Kidney epithelial cell (primary cell): Measurements from ENCODE around the gene RIOK2. TPM values are rescaled to one million over a fixed set of nuclear protein-coding genes. Genes with fewer than 3 reads are reported as not detected.

Source experiments
- DNase-seq: peaks from one replicate; pipeline ENCODE4 v3.0.0-alpha.2; 2010; ENCODE audit warnings: low read depth
- H3K27me3 ChIP-seq: 2 replicates; pipeline ENCODE4 v1.6.0; 2011; ENCODE audit warnings: low read length; ENCODE audit not compliant: control insufficient read depth, insufficient read depth
- H3K36me3 ChIP-seq: 2 replicates; pipeline ENCODE4 v1.5.1; 2011; ENCODE audit warnings: low read length; ENCODE audit not compliant: control insufficient read depth, insufficient read depth
- H3K4me3 ChIP-seq: 2 replicates; pipeline ENCODE4 v1.5.1; 2011; ENCODE audit warnings: low read depth, mild to moderate bottlenecking, control low read depth, low read length
- total RNA-seq: library from RNA; depleted of rRNA; stranded (reverse); fragments of >200 nt; gene quantifications from 2 replicates; pipeline ENCODE4 v1.2.3, GENCODE V29; 2015
- TF ChIP-seq, protein P1 (sequence below): IDR thresholded peaks from 2 replicates; pipeline ENCODE4 v1.5.1; 2011; ENCODE audit warnings: mild to moderate bottlenecking, moderate library complexity, low read length, control low read depth, inconsistent platforms; ENCODE audit not compliant: insufficient read depth, poor library complexity, severe bottlenecking

The RIOK2 gene
- total RNA-seq, 1 donor from 2014 or later: 25.6 TPM

DNA sequence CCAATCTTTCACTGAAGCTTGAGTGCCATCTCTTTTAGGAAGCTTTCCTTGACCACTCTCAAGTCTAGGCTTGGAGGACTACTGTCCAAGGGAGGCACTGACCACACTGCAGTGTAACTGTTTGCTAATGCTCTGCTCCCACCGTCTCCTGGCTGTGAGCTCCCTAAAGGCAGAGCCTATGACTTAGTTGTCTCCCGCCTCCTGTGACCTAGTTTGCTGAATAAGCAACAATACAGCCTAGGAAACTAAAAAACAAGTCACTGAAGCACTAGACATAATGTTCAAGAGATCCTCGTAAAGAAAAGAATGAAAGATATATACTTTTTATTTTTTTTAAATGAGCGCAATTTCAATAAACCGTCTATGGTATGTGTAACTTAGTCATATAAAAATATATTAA lies 72.0 kb downstream of the RIOK2 start:
- H3K36me3 ChIP-seq: no peaks in the 10 kb centered on the region
- H3K4me3 ChIP-seq: no peak overlapping the region
- TF ChIP-seq, protein P1, sequence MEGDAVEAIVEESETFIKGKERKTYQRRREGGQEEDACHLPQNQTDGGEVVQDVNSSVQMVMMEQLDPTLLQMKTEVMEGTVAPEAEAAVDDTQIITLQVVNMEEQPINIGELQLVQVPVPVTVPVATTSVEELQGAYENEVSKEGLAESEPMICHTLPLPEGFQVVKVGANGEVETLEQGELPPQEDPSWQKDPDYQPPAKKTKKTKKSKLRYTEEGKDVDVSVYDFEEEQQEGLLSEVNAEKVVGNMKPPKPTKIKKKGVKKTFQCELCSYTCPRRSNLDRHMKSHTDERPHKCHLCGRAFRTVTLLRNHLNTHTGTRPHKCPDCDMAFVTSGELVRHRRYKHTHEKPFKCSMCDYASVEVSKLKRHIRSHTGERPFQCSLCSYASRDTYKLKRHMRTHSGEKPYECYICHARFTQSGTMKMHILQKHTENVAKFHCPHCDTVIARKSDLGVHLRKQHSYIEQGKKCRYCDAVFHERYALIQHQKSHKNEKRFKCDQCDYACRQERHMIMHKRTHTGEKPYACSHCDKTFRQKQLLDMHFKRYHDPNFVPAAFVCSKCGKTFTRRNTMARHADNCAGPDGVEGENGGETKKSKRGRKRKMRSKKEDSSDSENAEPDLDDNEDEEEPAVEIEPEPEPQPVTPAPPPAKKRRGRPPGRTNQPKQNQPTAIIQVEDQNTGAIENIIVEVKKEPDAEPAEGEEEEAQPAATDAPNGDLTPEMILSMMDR: no peak
- DNase-seq: no peak
- no peaks in the 10 kb centered on the region for H3K27me3 ChIP-seq

Other genes with a start within 250 kb of the RIOK2 start
- gene LNPEP, start 247.2 kb downstream of the RIOK2 start, total RNA-seq: 24.6 and 25.5 TPM in 2 replicates
- gene LIX1, start 40.6 kb downstream of the RIOK2 start, total RNA-seq: 0.07 TPM in 1 of 2 replicates, not detected in the other